Stimulated activated CD8-positive, alpha-beta memory T cell treated with anti-CD3 and anti-CD28 coated beads, Interleukin-7, amount 100 ng/mL, for 48 hours (primary cell): ENCODE data around the gene SRGAP3.

Experiments used
- DNase-seq, 2 donors: peaks; one replicate each; pipeline ENCODE4 v3.0.0-alpha.2; 2020; ENCODE audit warnings: low read depth in 1 of 2; ENCODE audit errors: extremely low read depth in 1 of 2

Gene SRGAP3

GRCh38 chr3:9151240-9151639 lies 98.2 kb downstream of the SRGAP3 start:
- DNase-seq = no peak

GRCh38 chr3:9149566-9149965 lies 99.9 kb downstream of the SRGAP3 start:
- no peak for DNase-seq

- DNase-seq = no peak
Measured at GRCh38 chr3:9147896-9148266, 101.6 kb downstream of the SRGAP3 start.

GRCh38 chr3:9147215-9147895 lies 102.1 kb downstream of the SRGAP3 start:
- DNase-seq = no peak

GRCh38 chr3:9146367-9147071 lies 102.9 kb downstream of the SRGAP3 start:
- DNase-seq = no peak

GRCh38 chr3:9143184-9143583 lies 106.3 kb downstream of the SRGAP3 start:
- DNase-seq = no peak

- no peak for DNase-seq
Measured at GRCh38 chr3:9142362-9142761, 107.1 kb downstream of the SRGAP3 start.

GRCh38 chr3:9141928-9142289 lies 107.5 kb downstream of the SRGAP3 start:
- no peak for DNase-seq

- DNase-seq = no peak
Measured at GRCh38 chr3:9139366-9139765, 110.1 kb downstream of the SRGAP3 start.

GRCh38 chr3:9137676-9138075 lies 111.8 kb downstream of the SRGAP3 start:
- DNase-seq = no peak

GRCh38 chr3:9136746-9137465 lies 112.5 kb downstream of the SRGAP3 start:
- no peak for DNase-seq

GRCh38 chr3:9135930-9136525 lies 113.4 kb downstream of the SRGAP3 start:
- DNase-seq = no peak

- no peak for DNase-seq
Measured at GRCh38 chr3:9135526-9135925, 113.9 kb downstream of the SRGAP3 start.

- no peak for DNase-seq
Measured at GRCh38 chr3:9133656-9134055, 115.8 kb downstream of the SRGAP3 start.

GRCh38 chr3:9130345-9131305 lies 118.8 kb downstream of the SRGAP3 start:
- no peak for DNase-seq

- DNase-seq = no peak
Measured at GRCh38 chr3:9129365-9129764, 120.1 kb downstream of the SRGAP3 start.

- no peak for DNase-seq
Measured at GRCh38 chr3:9125278-9125951, 124.0 kb downstream of the SRGAP3 start.

- DNase-seq = no peak
Measured at GRCh38 chr3:9124730-9125129, 124.7 kb downstream of the SRGAP3 start.

- DNase-seq = no peak
Measured at GRCh38 chr3:9123840-9124239, 125.6 kb downstream of the SRGAP3 start.
